H1 (cell line): ENCODE data around the gene RGS17. TPM values are rescaled to one million over a fixed set of nuclear protein-coding genes. Genes with fewer than 3 reads are reported as not detected.

Experiments used
- CEBPB ChIP-seq: IDR thresholded peaks from 2 replicates; pipeline ENCODE4 v1.6.1; 2012; ENCODE audit warnings: low read depth, low read length
- CHD2 ChIP-seq: IDR thresholded peaks from 2 replicates; pipeline ENCODE4 v1.6.1; 2012; ENCODE audit warnings: low read length, improper control_type of control experiment
- CHD7 ChIP-seq: fragments of 300-600 bp; sonication (generic); IDR thresholded peaks from 2 replicates; pipeline ENCODE4 v1.7.1; 2012; ENCODE audit warnings: low read length, moderate library complexity, mild to moderate bottlenecking, inconsistent platforms; ENCODE audit not compliant: insufficient replicate concordance
- E2F6 ChIP-seq: IDR thresholded peaks from 2 replicates; pipeline ENCODE4 v1.6.1; 2012; ENCODE audit warnings: inconsistent platforms
- EGR1 ChIP-seq: IDR thresholded peaks from 2 replicates; pipeline ENCODE4 v1.6.1; 2011; ENCODE audit warnings: low read depth, low read length, borderline replicate concordance
- HDAC6 ChIP-seq: IDR thresholded peaks from one replicate; pipeline ENCODE4 v1.7.1; 2012; ENCODE audit warnings: low read depth, mild to moderate bottlenecking, inconsistent platforms, low read length, moderate library complexity
- KDM1A ChIP-seq: fragments of 200-600, 300-600 bp; sonication (generic); IDR thresholded peaks from 2 replicates; pipeline ENCODE4 v1.7.1; 2016; ENCODE audit warnings: mild to moderate bottlenecking, low read length, borderline replicate concordance
- RAD21 ChIP-seq, 2 experiments: IDR thresholded peaks in 1 of 2; conservative IDR thresholded peaks in 1 of 2; 2 replicates each; pipeline ENCODE4 v1.6.1; 2011; ENCODE audit warnings: low read depth in 2 of 2, low read length in 2 of 2, improper control_type of control experiment in 1 of 2, inconsistent platforms in 1 of 2, mild to moderate bottlenecking in 1 of 2, moderate library complexity in 1 of 2
- SP1 ChIP-seq: IDR thresholded peaks from 2 replicates; pipeline ENCODE4 v1.6.1; 2011; ENCODE audit warnings: low read depth, low read length
- polyA plus RNA-seq, 7 experiments: library from polyadenylated mRNA; depleted of rRNA in 3 of 7; stranded (reverse) in 5 of 7; unstranded in 2 of 7; fragments of >200 nt in 5 of 7; fragments of 200-250 nt in 2 of 7; gene quantifications; 1 replicate in 5 of 7; 2 replicates in 1 of 7; 4 replicates in 1 of 7; pipeline versions ENCODE4 v1.2.1 to v1.2.3, GENCODE V29; 2011 to 2013; ENCODE audit warnings: missing spikeins in 2 of 7, mixed read lengths in 2 of 7
- total RNA-seq: library from RNA; stranded (reverse); fragmentation: NEBNext Ultra II Directional; extraction: Animal tissue kit (Norgen Biotek cat#: 25700); gene quantifications from 2 replicates; pipeline ENCODE4 v1.2.1, GENCODE V29; 2021
- TF ChIP-seq, protein P1 (sequence below): IDR thresholded peaks from 2 replicates; pipeline ENCODE4 v1.6.1; 2011; ENCODE audit warnings: low read length, improper control_type of control experiment

Gene RGS17
- total and polyA plus RNA-seq, 2 of the 8 experiments (the other 6 are each of a cell fraction or from before 2014, with no cell fraction given): 2.0 to 12.2 TPM

- TF ChIP-seq CHD7 (no peak), E2F6 (no peak), RAD21 (IDR thresholded peaks at IDR 0.05 in 1 of 2, conservative IDR thresholded peaks at IDR 0.05 in 1 of 2; ENCODE audit: low read depth in 2 of 2, low read length in 2 of 2) (no peak), HDAC6 (no peak), EGR1 (no peak), CHD2 (no peak), KDM1A (no peak), SP1 (no peak), CEBPB (no peak)
- TF ChIP-seq, protein P1, sequence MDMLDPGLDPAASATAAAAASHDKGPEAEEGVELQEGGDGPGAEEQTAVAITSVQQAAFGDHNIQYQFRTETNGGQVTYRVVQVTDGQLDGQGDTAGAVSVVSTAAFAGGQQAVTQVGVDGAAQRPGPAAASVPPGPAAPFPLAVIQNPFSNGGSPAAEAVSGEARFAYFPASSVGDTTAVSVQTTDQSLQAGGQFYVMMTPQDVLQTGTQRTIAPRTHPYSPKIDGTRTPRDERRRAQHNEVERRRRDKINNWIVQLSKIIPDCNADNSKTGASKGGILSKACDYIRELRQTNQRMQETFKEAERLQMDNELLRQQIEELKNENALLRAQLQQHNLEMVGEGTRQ: no peak
Observed at GRCh38 chr6:153069897-153070296, 61.2 kb downstream of the RGS17 start (continued).
